Measurements from ENCODE around the gene DTD2. TPM values are rescaled to one million over a fixed set of nuclear protein-coding genes. Genes with fewer than 3 reads are reported as not detected.

Gene DTD2
- total and polyA plus RNA-seq, 2 of the 4 experiments (the other 2 are of a cell fraction), result 16.9 to 24.9 TPM

DNA sequence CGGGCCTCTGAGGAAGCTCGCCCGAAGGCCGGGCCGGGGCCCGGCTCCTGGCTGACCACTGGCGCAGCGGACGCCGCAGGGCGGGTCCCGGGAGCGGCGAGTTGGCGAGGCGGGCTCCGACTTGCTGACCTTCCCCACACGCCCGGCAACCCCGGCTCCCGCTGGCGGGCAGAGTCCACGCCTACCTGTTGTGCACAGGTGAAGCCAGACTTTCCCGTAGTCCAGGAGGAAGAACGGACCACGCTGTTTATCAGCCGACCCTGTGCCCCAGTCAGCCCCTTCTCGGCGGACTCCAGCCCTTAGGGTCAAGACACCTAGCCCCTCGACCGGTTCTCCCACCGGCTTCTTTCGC, 37.4 kb downstream of the DTD2 start:
- peak overlapping the region; percentile 54 for H2BK5ac ChIP-seq (ENCODE audit: low read depth, low read length, poor library complexity, severe bottlenecking)
- H3K23ac ChIP-seq (ENCODE audit: low read depth, low read length), result peak overlapping the region; percentile 91; the same call in 1 of the 2 replicates
- no peaks in the 10 kb centered on the region for H3K36me3 ChIP-seq (ENCODE audit: control insufficient read depth, insufficient read depth, low read length)
- H3K14ac ChIP-seq (replicated peaks; ENCODE audit: low read depth, low read length), result peak overlapping the region; percentile 70; the same call in 1 of the 2 replicates
- in situ Hi-C loops (cut with MboI; ENCODE audit: low sequenced_read_pairs), result no loop called here
- H3K27me3 ChIP-seq (ENCODE audit: control insufficient read depth, insufficient read depth, low read length), result no peaks in the 10 kb centered on the region
- peaks cover 0 to 20% of the 10 kb centered on the region in 2 experiments; a peak in 2 of 4 replicates for H3K79me1 ChIP-seq (ENCODE audit: low read depth in 1 of 2, low read length in 2 of 2)
- peak overlapping the region; percentile 94 for H3K4me3 ChIP-seq (ENCODE audit: insufficient read depth, low read depth, low read length)
- peak; percentile 78 for ATAC-seq (ENCODE audit: low read depth)
- H2BK15ac ChIP-seq (ENCODE audit: low read depth, low read length), result no peak overlapping the region
- H3K9me3 ChIP-seq (ENCODE audit: control insufficient read depth, insufficient read depth, low read length), result no peaks in the 10 kb centered on the region
- H3K56ac ChIP-seq (ENCODE audit: extremely low read depth, insufficient read depth, low read length), result peak overlapping the region; percentile 20; the same call in 1 of the 2 replicates
- ChIA-PET CTCF (interaction anchor here (1.7 kb wide), 1 partner anchor 35 kb away, joined by 3 read pairs; no protein-coding TSS in a partner anchor), POLR2A (ENCODE audit: unreplicated experiment) (interaction anchor here (0.5 to 0.9 kb wide), 2 partner anchors 9 to 482 kb away, joined by 3 read pairs; no protein-coding TSS in a partner anchor)
- intact Hi-C loops (cut with micrococcal nuclease), result no loop called here
- H4K91ac ChIP-seq (ENCODE audit: insufficient read depth, low read depth, low read length), result peak overlapping the region; percentile 65
- no peak overlapping the region; the same call in 1 of the 2 replicates for H4K5ac ChIP-seq (ENCODE audit: low read depth, low read length)
- peak overlapping the region; percentile 31; the same call in 1 of the 2 replicates for H2BK120ac ChIP-seq (ENCODE audit: low read depth, low read length)
- H4K20me1 ChIP-seq (ENCODE audit: insufficient read depth, low read length), result 0 out of 2 replicates have a peak, but pooled peaks cover under 1% of the 10 kb centered on the region
- 0 out of 2 replicates have a peak overlapping the region, but pooled peaks have one; percentile 8 for H3K18ac ChIP-seq (ENCODE audit: low read depth, low read length)
- WGBS, 2 experiments (ENCODE audit: extremely low coverage in 2 of 2, insufficient read length in 1 of 2), result 1% methylated on average over 16 of the region's 33 CpGs; no CpG with 5 or more reads in 1 of the 2 experiments
- no peak overlapping the region for H2BK20ac ChIP-seq (ENCODE audit: low read depth, low read length)
- dilution Hi-C loops (cut with HindIII; ENCODE audit: low sequenced_read_pairs, unreplicated experiment), result no loop called here
- H2AFZ ChIP-seq (replicated peaks; ENCODE audit: low read length, poor library complexity), result peak overlapping the region; percentile 92
- no TSS peak for BruUV-seq (replicated peaks)
- H3K27ac ChIP-seq (ENCODE audit: insufficient read depth, low read length), result peak overlapping the region; percentile 70
- peak overlapping the region; percentile 84 for H3K4me2 ChIP-seq (ENCODE audit: low read depth, low read length)
- H2AK5ac ChIP-seq (ENCODE audit: low read depth, low read length), result peak overlapping the region; percentile 29
- H2AK9ac ChIP-seq (replicated peaks; ENCODE audit: low read depth, low read length, poor library complexity), result peak overlapping the region; percentile 66
- no peak for TF ChIP-seq CHD1 (IDR thresholded peaks at IDR 0.05; ENCODE audit: low read depth, low read length)
- TF ChIP-seq RCOR1 (IDR thresholded peaks at IDR 0.05; ENCODE audit: insufficient replicate concordance, low read length), result no peak
- TF ChIP-seq, protein P1, sequence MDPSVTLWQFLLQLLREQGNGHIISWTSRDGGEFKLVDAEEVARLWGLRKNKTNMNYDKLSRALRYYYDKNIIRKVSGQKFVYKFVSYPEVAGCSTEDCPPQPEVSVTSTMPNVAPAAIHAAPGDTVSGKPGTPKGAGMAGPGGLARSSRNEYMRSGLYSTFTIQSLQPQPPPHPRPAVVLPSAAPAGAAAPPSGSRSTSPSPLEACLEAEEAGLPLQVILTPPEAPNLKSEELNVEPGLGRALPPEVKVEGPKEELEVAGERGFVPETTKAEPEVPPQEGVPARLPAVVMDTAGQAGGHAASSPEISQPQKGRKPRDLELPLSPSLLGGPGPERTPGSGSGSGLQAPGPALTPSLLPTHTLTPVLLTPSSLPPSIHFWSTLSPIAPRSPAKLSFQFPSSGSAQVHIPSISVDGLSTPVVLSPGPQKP (IDR thresholded peaks at IDR 0.05; ENCODE audit: borderline replicate concordance, low read depth, low read length), result no peak
- TF ChIP-seq MAFK (IDR thresholded peaks at IDR 0.05; ENCODE audit: low read depth, low read length), result no peak
- no peak for TF ChIP-seq NFE2L2 (IDR thresholded peaks at IDR 0.05; ENCODE audit: low read depth, low read length)
- no peak; the same call in 1 of the 2 replicates for TF ChIP-seq MAZ (IDR thresholded peaks at IDR 0.05; ENCODE audit: borderline replicate concordance, low read depth, low read length)
- TF ChIP-seq POLR2A (IDR thresholded peaks at IDR 0.05; ENCODE audit: low read depth, low read length), result no peak
- TF ChIP-seq RFX5 (IDR thresholded peaks at IDR 0.05; ENCODE audit: low read depth, low read length), result no peak
- TF ChIP-seq BHLHE40 (IDR thresholded peaks at IDR 0.05; ENCODE audit: low read depth, low read length), result no peak
- no peak for TF ChIP-seq SMC3 (IDR thresholded peaks at IDR 0.05; ENCODE audit: low read depth, low read length)
- H3K9me1 ChIP-seq (ENCODE audit: insufficient read depth, low read length), result no peaks in the 10 kb centered on the region
- H3K4me1 ChIP-seq (ENCODE audit: control insufficient read depth, insufficient read depth, low read length), result peaks cover 2% of the 10 kb centered on the region; the same call in 1 of the 2 replicates
- peak overlapping the region; percentile 83 for H3K9ac ChIP-seq (ENCODE audit: low read depth, low read length)
- DNase-seq, result peak; percentile 37
- peak overlapping the region; percentile 27; a peak in 2 of 4 replicates for H4K8ac ChIP-seq (ENCODE audit: low read depth in 2 of 2, low read length in 2 of 2)
- H3K4ac ChIP-seq (ENCODE audit: low read depth, low read length), result peak overlapping the region; percentile 79
